Neural crest cell (in vitro differentiated cells): Measurements from ENCODE around the gene CNTNAP2. TPM values are rescaled to one million over a fixed set of nuclear protein-coding genes. Genes with fewer than 3 reads are reported as not detected.
"Not testable (repeated sequence)": the region's sequence is repeated elsewhere in the genome, so short reads cannot be mapped to it uniquely, and the experiment has no call there.

Experiments used
- DNase-seq: peaks from one replicate; pipeline ENCODE4 v3.0.0; 2021; ENCODE audit warnings: low read depth, mixed read lengths, low spot score
- H3K27ac Mint-ChIP-seq: one replicate; pipeline ENCODE4 v1.8.0; 2021; ENCODE audit warnings: mild to moderate bottlenecking, mixed read lengths; ENCODE audit not compliant: unreplicated experiment
- H3K27me3 Mint-ChIP-seq: 2 replicates; pipeline ENCODE4 v1.8.0; 2021; ENCODE audit warnings: low read depth, mild to moderate bottlenecking, mixed read lengths
- H3K36me3 Mint-ChIP-seq: 2 replicates; pipeline ENCODE4 v1.8.0; 2021; ENCODE audit warnings: low read depth, mild to moderate bottlenecking, mixed read lengths
- H3K4me1 Mint-ChIP-seq: 2 replicates; pipeline ENCODE4 v1.8.0; 2021; ENCODE audit warnings: mixed read lengths
- H3K4me3 Mint-ChIP-seq: one replicate; pipeline ENCODE4 v1.8.0; 2021; ENCODE audit warnings: mild to moderate bottlenecking, mixed read lengths
- H3K9me3 Mint-ChIP-seq: 2 replicates; pipeline ENCODE4 v1.8.0; 2021; ENCODE audit warnings: mixed read lengths
- total RNA-seq: library from RNA; stranded (reverse); gene quantifications from 2 replicates; pipeline ENCODE4 v1.2.1, GENCODE V29; 2021
- TF ChIP-seq, protein P1 (sequence below): fragments of 200-600 bp; sonication (generic); conservative IDR thresholded peaks from 2 replicates; pipeline ENCODE4 v1.5.0; 2021; ENCODE audit warnings: antibody characterized with exemption, mild to moderate bottlenecking

The CNTNAP2 gene
- total RNA-seq, 1 donor from 2014 or later: 12.9 TPM

GRCh38 chr7:147595042-147595441 is 1478.4 kb downstream of the CNTNAP2 start:
- peaks cover 14% of the 10 kb centered on the region for H3K9me3 Mint-ChIP-seq

DNA sequence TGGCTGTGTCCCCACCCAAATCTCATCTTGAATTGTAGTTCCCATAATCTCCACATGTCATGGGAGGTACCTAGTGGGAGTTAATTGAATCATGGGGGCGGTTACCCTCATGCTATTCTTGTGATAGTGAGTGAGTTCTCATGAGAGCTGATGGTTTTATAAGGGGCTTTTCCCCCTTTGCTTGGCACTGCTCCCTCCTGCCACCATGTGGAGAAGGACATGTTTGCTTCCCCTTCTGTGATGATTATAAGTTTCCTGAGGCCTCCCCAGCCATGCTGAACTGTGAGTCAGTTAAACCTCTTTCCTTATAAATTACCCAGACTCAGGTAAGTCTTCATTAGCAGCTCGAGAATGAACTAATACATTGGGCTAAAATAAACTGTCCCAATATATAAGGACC is 1482.1 kb downstream of the CNTNAP2 start:
- H3K9me3 Mint-ChIP-seq, H3K4me1 Mint-ChIP-seq, H3K27me3 Mint-ChIP-seq, H3K4me3 Mint-ChIP-seq, DNase-seq, H3K36me3 Mint-ChIP-seq, H3K27ac Mint-ChIP-seq: not testable (repeated sequence)
- TF ChIP-seq, protein P1, sequence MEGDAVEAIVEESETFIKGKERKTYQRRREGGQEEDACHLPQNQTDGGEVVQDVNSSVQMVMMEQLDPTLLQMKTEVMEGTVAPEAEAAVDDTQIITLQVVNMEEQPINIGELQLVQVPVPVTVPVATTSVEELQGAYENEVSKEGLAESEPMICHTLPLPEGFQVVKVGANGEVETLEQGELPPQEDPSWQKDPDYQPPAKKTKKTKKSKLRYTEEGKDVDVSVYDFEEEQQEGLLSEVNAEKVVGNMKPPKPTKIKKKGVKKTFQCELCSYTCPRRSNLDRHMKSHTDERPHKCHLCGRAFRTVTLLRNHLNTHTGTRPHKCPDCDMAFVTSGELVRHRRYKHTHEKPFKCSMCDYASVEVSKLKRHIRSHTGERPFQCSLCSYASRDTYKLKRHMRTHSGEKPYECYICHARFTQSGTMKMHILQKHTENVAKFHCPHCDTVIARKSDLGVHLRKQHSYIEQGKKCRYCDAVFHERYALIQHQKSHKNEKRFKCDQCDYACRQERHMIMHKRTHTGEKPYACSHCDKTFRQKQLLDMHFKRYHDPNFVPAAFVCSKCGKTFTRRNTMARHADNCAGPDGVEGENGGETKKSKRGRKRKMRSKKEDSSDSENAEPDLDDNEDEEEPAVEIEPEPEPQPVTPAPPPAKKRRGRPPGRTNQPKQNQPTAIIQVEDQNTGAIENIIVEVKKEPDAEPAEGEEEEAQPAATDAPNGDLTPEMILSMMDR: peak; percentile 27

More at GRCh38 chr7:147595042-147595441, 1478.4 kb downstream of the CNTNAP2 start:
- TF ChIP-seq, protein P1: no peak
- H3K4me3 Mint-ChIP-seq: no peak overlapping the region
- DNase-seq: no peak
- H3K27ac Mint-ChIP-seq: no peak overlapping the region
- H3K27me3 Mint-ChIP-seq: no peaks in the 10 kb centered on the region
- H3K36me3 Mint-ChIP-seq: peaks cover 5% of the 10 kb centered on the region
- H3K4me1 Mint-ChIP-seq: no peaks in the 10 kb centered on the region

- TF ChIP-seq, protein P1: no peak
- H3K9me3 Mint-ChIP-seq: peaks cover 3% of the 10 kb centered on the region
- peaks cover 11% of the 10 kb centered on the region for H3K36me3 Mint-ChIP-seq
- no peak for DNase-seq
- peak overlapping the region; percentile 27 for H3K27ac Mint-ChIP-seq
- peaks cover 46% of the 10 kb centered on the region for H3K4me1 Mint-ChIP-seq
- no peaks in the 10 kb centered on the region for H3K27me3 Mint-ChIP-seq
- H3K4me3 Mint-ChIP-seq: no peak overlapping the region
Measured at GRCh38 chr7:147605323-147605722, 1488.7 kb downstream of the CNTNAP2 start.

GRCh38 chr7:147607157-147607800 is 1490.7 kb downstream of the CNTNAP2 start:
- H3K36me3 Mint-ChIP-seq: peaks cover 12% of the 10 kb centered on the region
- TF ChIP-seq, protein P1: no peak
- DNase-seq: peak; percentile 5
- peak overlapping the region; percentile 73 for H3K27ac Mint-ChIP-seq
- H3K4me1 Mint-ChIP-seq: peaks cover 39% of the 10 kb centered on the region
- H3K27me3 Mint-ChIP-seq: no peaks in the 10 kb centered on the region
- H3K9me3 Mint-ChIP-seq: peaks cover 3% of the 10 kb centered on the region
- peak overlapping the region; percentile 23 for H3K4me3 Mint-ChIP-seq

DNA sequence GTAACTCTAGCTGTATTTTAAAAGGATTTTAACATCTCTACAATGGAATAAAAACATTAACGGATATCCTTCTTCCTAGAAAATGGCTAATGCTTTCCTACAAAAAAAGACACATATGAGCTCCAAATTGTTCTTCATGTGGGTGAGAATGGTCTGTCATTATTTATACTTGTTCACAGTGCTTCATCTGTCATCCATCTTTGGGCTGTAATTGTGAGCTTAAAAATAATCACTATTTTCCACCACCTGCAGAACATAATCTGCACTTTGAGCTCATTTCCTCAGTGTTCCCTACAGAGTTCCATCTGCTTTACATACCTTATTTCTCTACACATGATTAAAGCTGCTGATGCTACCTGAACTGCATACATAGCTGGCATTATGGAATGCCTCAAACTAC is 1494.8 kb downstream of the CNTNAP2 start:
- DNase-seq: no peak
- H3K27me3 Mint-ChIP-seq: no peaks in the 10 kb centered on the region
- H3K9me3 Mint-ChIP-seq: peaks cover 12% of the 10 kb centered on the region
- peaks cover 22% of the 10 kb centered on the region for H3K4me1 Mint-ChIP-seq
- TF ChIP-seq, protein P1: no peak
- no peak overlapping the region for H3K4me3 Mint-ChIP-seq
- H3K27ac Mint-ChIP-seq: no peak overlapping the region
- H3K36me3 Mint-ChIP-seq: peaks cover 2% of the 10 kb centered on the region
